Activated naive CD4-positive, alpha-beta T cell treated with anti-CD3 and anti-CD28 coated beads for 36 hours (primary cell): ENCODE data around the gene ADCY3. TPM values are rescaled to one million over a fixed set of nuclear protein-coding genes. Genes with fewer than 3 reads are reported as not detected.

Source experiments
- CTCF ChIA-PET: fragments of 350-600 bp; sonication (Branson Sonifier 250); formaldehyde crosslinking; loops from one replicate; lab custom pipeline; 2021; ENCODE audit warnings: antibody characterized with exemption; lab: Charles Lee
- DNase-seq: peaks from one replicate; pipeline ENCODE4 v3.0.0-alpha.2; 2020
- H3K27ac Mint-ChIP-seq: one replicate; pipeline ENCODE4 v1.8.0; 2021; ENCODE audit warnings: mild to moderate bottlenecking, mixed read lengths
- H3K27me3 Mint-ChIP-seq: one replicate; pipeline ENCODE4 v1.8.0; 2021; ENCODE audit warnings: low read depth, mixed read lengths
- H3K36me3 Mint-ChIP-seq: one replicate; pipeline ENCODE4 v1.8.0; 2021; ENCODE audit warnings: low read depth, mixed read lengths
- H3K4me1 Mint-ChIP-seq: one replicate; pipeline ENCODE4 v1.8.0; 2021; ENCODE audit warnings: low read depth, mixed read lengths
- H3K4me3 Mint-ChIP-seq: one replicate; pipeline ENCODE4 v1.8.0; 2021; ENCODE audit warnings: mild to moderate bottlenecking, moderate library complexity, mixed read lengths
- H3K9me3 Mint-ChIP-seq: one replicate; pipeline ENCODE4 v1.8.0; 2021; ENCODE audit warnings: mixed read lengths
- intact Hi-C: fragments of 100-400 bp; cut with micrococcal nuclease; formaldehyde crosslinking; loops from one replicate; pipeline ENCODE4 v1.15.1; 2023
- total RNA-seq, 2 experiments: library from RNA; stranded (reverse); gene quantifications; one replicate each; pipeline ENCODE4 v1.2.3, GENCODE V29; 2021

ADCY3 gene
- total RNA-seq, 2 experiments from 2014 or later: 44.8 to 49.9 TPM

DNA sequence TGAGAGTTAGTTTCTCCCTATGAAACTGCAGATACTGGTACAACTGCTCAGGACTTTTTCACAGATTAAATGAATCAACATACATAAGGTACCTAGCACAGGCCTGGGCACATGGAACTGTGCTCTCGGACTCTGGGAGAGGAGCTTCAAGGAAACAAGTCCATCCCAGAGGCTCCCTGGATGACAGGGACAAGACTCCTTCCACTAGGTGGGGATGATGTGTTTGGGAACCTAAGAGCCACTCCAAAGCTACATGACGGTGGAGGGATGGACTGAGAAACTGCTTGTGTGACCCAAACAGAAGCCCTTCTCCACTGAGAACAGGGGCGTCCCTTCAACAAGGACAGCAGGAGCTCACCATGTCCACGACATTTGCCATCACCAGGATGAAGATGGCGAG lies 89.7 kb downstream of the ADCY3 start:
- H3K9me3 Mint-ChIP-seq: no peaks in the 10 kb centered on the region
- no peak for DNase-seq
- CTCF ChIA-PET: interaction anchor here (0.8 to 6.7 kb wide), 5 partner anchors 11 to 421 kb away, joined by 3 to 61 read pairs (median 4); no protein-coding TSS in a partner anchor
- H3K4me3 Mint-ChIP-seq: no peak overlapping the region
- no peak overlapping the region for H3K27ac Mint-ChIP-seq
- peaks cover 17% of the 10 kb centered on the region for H3K36me3 Mint-ChIP-seq
- intact Hi-C loops: no loop called here
- peaks cover 17% of the 10 kb centered on the region for H3K4me1 Mint-ChIP-seq
- H3K27me3 Mint-ChIP-seq: no peaks in the 10 kb centered on the region

DNA sequence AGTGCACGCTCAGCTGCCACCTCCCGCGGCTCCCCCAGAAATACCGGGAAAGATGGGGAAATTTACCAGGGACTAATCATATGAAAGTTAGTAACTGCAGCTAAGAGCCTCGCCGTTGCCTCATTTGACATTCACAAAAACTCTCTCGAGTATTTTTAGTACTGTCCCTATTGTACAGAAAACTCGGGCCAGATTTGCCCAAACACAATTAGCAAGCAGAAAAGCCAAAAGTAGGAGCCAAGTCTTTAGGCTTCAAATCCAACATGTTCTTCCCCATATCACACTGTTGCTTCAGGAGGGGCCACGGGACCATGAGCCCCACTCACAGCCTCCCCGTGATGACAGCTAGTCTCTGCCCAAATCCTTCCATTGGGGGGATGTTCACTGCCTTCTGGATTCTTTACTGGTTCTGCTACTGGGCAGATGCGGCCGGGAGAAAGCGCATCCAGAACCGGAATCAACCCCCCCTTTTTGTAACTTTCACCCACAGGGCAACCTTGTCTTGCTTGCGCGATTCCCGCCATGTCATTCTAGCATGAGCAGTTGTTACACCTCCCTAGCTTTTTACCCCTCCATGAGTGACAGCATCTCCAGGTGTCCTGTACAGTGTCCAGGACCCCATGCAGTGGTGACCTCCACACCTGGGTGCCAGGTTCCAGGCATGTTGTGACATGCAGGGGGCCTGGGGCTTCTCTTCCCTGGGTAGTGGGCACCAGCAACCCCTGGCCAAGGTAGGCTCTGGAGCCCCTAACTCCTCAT lies 91.6 kb downstream of the ADCY3 start:
- DNase-seq: no peak
- Mint-ChIP-seq H3K4me1 (peaks cover 17% of the 10 kb centered on the region), H3K4me3 (no peak overlapping the region), H3K9me3 (no peaks in the 10 kb centered on the region), H3K36me3 (peaks cover 24% of the 10 kb centered on the region), H3K27ac (no peak overlapping the region), H3K27me3 (no peaks in the 10 kb centered on the region)
- CTCF ChIA-PET: interaction anchor here (0.5 to 6.7 kb wide), 25 partner anchors 9 to 846 kb away, joined by 3 to 61 read pairs (median 3); no protein-coding TSS in a partner anchor
- intact Hi-C loops: loop anchor here (5.0 to 10.0 kb wide), 5 partner anchors 144 to 369 kb away; partner anchors contain the start of genes DNAJC27 and NCOA1

DNA sequence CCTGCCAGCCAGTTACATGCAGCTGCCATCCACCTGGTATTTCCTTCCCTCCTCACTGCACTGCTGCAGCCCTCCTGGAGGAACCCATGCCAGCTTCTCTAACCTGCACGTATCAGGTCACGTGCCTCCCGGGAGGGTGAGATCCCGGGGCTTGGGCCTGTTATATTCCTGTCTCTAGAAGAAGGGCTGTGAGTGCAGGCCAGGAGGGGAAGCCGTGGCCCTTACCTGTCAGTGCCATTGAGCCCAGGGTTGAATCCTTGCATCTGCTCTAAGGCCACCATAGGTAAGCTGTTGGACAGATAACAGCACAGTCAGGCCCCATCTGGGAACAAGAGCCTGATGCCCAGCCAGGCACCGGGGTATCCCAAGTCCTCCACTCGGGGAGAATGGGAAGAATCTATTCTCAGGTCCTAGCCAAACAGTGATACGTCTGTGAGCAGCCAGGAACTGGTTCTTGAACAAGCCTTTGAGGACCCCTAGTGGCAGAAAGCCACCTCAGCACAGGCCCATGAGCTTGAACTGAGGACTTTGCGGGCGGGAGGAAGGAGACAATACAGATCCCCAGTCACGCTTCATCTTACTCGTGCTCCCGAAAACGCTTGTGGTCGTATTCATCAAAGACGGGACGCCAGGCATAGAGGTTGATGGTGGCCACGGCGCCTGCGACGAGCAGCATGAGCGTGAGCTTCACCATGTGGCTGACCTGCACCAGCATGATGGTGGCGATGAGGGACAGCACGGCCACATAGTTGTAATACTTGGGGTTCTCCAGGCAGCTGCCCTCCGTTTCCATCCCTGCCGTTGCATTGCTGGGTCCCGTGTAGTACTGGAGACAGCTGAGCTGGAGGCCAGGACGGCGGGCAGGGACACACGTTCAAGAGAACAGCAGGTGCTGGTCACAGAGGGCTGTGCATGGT lies 92.5 kb downstream of the ADCY3 start:
- no peaks in the 10 kb centered on the region for H3K9me3 Mint-ChIP-seq
- H3K36me3 Mint-ChIP-seq: peaks cover 28% of the 10 kb centered on the region
- H3K4me1 Mint-ChIP-seq: peaks cover 17% of the 10 kb centered on the region
- CTCF ChIA-PET: interaction anchor here (0.6 to 6.7 kb wide), 22 partner anchors 9 to 429 kb away, joined by 3 to 61 read pairs (median 3); no protein-coding TSS in a partner anchor
- DNase-seq: peak; percentile 85
- no peaks in the 10 kb centered on the region for H3K27me3 Mint-ChIP-seq
- H3K4me3 Mint-ChIP-seq: no peak overlapping the region
- no peak overlapping the region for H3K27ac Mint-ChIP-seq
- intact Hi-C loops: loop anchor here (1.0 to 10.0 kb wide), 7 partner anchors 145 to 417 kb away; partner anchors contain the start of genes DNAJC27 and NCOA1

DNA sequence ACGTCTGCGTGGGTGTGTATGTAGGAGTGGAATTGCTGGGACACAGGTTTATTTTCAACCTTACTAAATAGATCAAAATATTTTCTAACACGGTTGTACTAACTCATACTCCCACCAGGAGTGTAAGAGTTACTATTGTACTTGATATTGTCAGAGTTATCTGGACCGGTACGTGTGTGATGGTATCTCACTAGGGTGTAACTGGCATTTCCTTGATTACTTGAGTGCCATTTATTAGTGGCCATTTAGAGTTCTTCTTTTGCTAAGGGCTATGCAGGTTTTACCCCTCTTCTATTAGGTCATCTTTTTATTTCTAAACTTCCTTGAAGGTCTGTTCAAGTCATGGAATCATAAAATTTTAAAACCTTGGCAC lies 93.3 kb downstream of the ADCY3 start:
- H3K27ac Mint-ChIP-seq: no peak overlapping the region
- H3K4me1 Mint-ChIP-seq: peaks cover 17% of the 10 kb centered on the region
- no peaks in the 10 kb centered on the region for H3K9me3 Mint-ChIP-seq
- no peak for DNase-seq
- intact Hi-C loops: loop anchor here (1.0 to 10.0 kb wide), 7 partner anchors 146 to 416 kb away; partner anchors contain the start of genes DNAJC27 and NCOA1
- H3K4me3 Mint-ChIP-seq: no peak overlapping the region
- peaks cover 28% of the 10 kb centered on the region for H3K36me3 Mint-ChIP-seq
- CTCF ChIA-PET: interaction anchor here (1.3 to 6.7 kb wide), 9 partner anchors 8 to 420 kb away, joined by 3 to 61 read pairs (median 5); no protein-coding TSS in a partner anchor
- no peaks in the 10 kb centered on the region for H3K27me3 Mint-ChIP-seq

DNA sequence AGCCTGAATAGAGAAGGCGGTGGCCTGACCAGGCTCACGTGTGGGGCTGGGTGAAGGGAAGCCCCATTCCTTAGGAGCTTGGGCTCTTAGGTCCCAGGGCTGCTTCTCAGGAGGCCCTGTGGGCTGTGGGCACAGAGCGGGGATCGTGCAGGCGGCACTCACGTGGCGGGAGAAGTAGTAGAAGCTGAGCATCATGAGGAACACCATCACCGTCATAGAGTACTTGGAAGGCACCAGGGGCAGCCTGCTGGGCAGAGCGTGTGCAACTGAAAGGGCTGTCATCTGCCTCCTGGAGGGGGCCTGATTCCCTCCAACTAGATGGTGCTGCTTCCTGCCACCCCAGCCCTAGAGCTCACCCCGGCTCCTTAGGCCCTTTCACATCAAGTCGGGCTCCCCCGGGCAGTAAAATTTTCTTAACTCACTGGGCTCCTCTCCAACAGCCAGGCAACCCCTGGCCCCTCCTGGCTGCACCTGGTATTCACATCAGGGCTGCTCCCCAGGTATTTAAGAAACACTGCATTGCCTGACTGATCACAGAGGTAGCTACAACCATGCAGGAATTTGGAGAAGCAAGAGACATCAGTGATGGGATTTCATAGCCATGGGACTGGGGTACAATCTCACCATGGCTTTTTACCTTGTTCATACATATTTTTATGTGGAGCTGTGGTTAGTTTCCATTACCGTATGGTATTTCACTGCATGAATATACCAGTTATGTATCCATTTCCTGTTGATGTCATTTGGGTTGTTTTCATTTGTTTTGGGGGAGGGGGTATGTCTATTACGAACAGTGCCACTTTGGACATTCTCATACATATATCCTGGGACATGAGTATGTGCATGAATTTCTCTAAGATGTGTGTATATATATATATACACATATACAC lies 93.9 kb downstream of the ADCY3 start:
- CTCF ChIA-PET: interaction anchor here (0.6 to 6.7 kb wide), 6 partner anchors 29 to 416 kb away, joined by 3 to 61 read pairs (median 4); no protein-coding TSS in a partner anchor
- Mint-ChIP-seq H3K27me3 (no peaks in the 10 kb centered on the region), H3K27ac (peak overlapping the region; percentile 53), H3K36me3 (peaks cover 30% of the 10 kb centered on the region), H3K9me3 (no peaks in the 10 kb centered on the region), H3K4me3 (no peak overlapping the region), H3K4me1 (peaks cover 17% of the 10 kb centered on the region)
- DNase-seq: no peak
- intact Hi-C loops: loop anchor here (5.0 to 10.0 kb wide), 5 partner anchors 146 to 371 kb away; partner anchors contain the start of genes DNAJC27 and NCOA1

DNA sequence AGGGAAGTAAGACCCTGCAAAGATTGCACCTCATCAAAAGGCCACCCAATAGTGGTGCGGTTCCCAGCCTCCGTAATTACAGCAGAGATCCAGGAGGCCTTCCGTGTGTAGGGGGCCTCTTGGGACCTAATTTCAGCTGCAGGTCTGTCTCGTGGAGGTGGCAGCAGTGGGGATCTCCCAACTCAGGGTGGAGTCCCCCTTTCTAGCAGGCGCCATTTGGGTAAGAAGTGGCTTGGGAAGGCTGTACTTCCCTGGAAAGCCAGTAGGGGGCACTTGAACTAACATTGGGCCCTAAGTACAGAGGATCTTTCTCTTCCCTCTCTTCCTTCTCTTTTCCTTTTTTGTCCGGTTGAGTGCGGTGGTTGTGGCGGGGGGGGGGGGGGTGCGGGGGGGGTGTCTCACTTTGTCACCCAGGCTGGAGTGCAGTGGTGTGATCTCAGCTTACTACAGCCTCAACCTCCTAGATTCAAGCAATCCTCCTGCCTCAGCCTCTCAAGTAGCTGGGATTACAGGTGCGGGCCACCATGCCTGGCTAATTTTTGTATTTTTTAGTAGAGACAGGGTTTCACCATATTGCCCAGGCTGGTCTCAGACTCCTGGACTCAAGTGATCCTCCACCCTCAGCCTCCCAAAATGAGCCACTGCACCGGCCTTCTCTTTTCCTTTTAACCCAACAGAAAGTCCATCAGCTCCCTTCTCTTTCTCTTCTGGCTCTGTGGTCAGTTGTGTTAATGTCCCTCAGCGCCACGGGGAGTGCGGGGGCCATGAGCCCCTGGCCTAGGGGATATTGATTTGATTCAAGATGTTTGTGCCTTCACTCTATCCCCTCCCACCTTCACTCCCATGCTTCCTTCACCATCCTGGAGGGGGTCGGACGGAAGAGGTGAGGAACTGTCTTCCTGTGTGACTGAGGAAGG lies 94.8 kb downstream of the ADCY3 start:
- CTCF ChIA-PET: interaction anchor here (0.6 to 6.7 kb wide), 7 partner anchors 10 to 677 kb away, joined by 3 to 61 read pairs (median 5); no protein-coding TSS in a partner anchor
- intact Hi-C loops: loop anchor here (5.0 to 10.0 kb wide), 5 partner anchors 147 to 372 kb away; partner anchors contain the start of genes DNAJC27 and NCOA1
- H3K27me3 Mint-ChIP-seq: no peaks in the 10 kb centered on the region
- peaks cover 17% of the 10 kb centered on the region for H3K4me1 Mint-ChIP-seq
- DNase-seq: peak; percentile 69
- H3K36me3 Mint-ChIP-seq: peaks cover 35% of the 10 kb centered on the region
- no peak overlapping the region for H3K4me3 Mint-ChIP-seq
- H3K27ac Mint-ChIP-seq: peak overlapping the region; percentile 53
- H3K9me3 Mint-ChIP-seq: no peaks in the 10 kb centered on the region

DNA sequence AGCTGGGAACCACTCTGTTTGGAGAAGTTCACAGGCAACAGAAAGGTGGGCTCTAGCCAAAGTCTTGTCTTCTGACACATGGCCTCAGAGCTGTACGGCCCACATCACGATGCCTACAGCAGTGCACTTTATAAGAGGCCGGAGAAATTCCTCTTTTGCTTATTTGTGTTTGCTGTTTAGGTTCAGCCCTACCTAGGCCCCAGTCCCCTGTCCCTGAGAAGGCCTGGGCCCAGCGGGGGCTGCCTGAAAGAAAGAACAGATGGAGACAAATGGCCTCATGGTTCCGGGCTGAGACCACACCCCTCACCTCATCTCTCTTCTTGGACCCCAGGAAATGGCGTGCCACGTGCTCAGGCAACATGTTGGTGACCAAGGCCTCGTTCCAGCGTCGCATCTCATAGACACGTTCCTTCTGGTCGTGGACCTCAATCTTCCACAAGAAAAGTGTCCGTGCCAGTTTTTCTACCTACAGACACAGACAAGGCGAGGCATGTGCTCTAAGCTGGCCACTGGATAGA lies 95.9 kb downstream of the ADCY3 start:
- no peak overlapping the region for H3K4me3 Mint-ChIP-seq
- no peaks in the 10 kb centered on the region for H3K27me3 Mint-ChIP-seq
- peaks cover 17% of the 10 kb centered on the region for H3K4me1 Mint-ChIP-seq
- intact Hi-C loops: loop anchor here (10.0 kb wide), 1 partner anchor 301 kb away; no protein-coding TSS in a partner anchor
- no peaks in the 10 kb centered on the region for H3K9me3 Mint-ChIP-seq
- DNase-seq: no peak
- CTCF ChIA-PET: interaction anchor here (1.7 to 3.2 kb wide), 3 partner anchors 9 to 402 kb away, joined by 5 to 10 read pairs (median 5); no protein-coding TSS in a partner anchor
- peaks cover 43% of the 10 kb centered on the region for H3K36me3 Mint-ChIP-seq
- no peak overlapping the region for H3K27ac Mint-ChIP-seq

DNA sequence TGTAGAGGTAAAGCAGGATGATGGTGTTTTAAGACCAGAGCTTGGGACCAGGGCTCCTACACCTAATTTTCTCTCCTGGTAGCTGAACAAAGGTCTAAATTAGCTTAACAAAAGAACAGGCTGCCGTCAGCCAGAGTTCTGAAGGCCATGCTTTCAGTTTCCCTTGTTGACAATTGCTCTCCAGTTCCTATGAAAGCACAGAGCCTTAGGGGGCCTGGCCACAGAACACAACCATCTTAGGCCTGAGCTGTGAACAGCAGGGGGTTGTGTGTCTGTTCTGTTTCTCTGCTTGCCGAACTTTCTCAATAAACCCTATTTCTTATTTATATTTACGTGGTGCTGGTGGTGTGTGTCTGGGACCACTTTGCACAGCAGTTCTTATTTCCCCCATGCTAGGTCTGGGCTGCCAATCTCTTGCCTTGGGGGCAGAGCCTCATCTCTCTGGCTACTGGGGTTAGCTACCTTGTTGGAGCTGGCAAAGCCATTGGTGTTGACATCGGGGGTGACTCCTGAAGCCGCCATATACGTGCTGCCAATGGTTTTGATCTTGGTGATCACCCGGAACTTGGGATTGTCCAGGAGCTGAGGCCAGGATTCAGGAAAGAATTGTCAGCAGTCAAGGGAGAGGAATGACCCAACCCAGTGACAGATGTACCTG lies 97.9 kb downstream of the ADCY3 start:
- Mint-ChIP-seq H3K4me3 (no peak overlapping the region), H3K4me1 (peaks cover 14% of the 10 kb centered on the region), H3K27me3 (no peaks in the 10 kb centered on the region), H3K27ac (no peak overlapping the region), H3K36me3 (peaks cover 50% of the 10 kb centered on the region), H3K9me3 (no peaks in the 10 kb centered on the region)
- DNase-seq: no peak
- intact Hi-C loops: loop anchor here (10.0 kb wide), 1 partner anchor 303 kb away; no protein-coding TSS in a partner anchor
- CTCF ChIA-PET: interaction anchor here (0.6 to 3.2 kb wide), 4 partner anchors 11 to 400 kb away, joined by 3 to 10 read pairs (median 4); no protein-coding TSS in a partner anchor

DNA sequence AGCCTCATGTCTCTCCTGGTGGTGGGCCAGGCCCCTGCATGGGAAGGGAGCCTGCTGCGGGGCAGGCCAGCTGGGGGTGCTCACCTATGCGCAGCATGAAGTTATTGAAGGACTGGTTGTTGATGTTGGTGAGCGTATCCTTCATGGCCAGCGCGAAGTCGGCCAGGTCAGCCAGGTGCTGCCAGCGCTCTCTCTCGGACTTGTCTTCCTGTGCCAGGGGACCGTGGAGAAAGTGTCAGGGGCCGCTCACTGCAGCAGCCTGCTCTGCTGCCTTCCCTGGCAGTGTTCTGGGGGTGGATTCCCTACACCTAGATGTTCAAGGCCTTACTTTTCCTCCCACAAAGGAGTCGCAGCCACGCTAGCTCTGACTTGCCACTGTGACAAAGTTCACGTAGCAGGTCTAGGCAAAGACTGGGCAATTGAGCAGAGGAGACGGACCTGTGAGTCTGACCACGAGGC lies 98.6 kb downstream of the ADCY3 start:
- no peaks in the 10 kb centered on the region for H3K9me3 Mint-ChIP-seq
- H3K36me3 Mint-ChIP-seq: peaks cover 57% of the 10 kb centered on the region
- H3K4me1 Mint-ChIP-seq: peaks cover 11% of the 10 kb centered on the region
- no peak overlapping the region for H3K4me3 Mint-ChIP-seq
- no peak for DNase-seq
- no peak overlapping the region for H3K27ac Mint-ChIP-seq
- CTCF ChIA-PET: interaction anchor here (1.0 to 3.2 kb wide), 3 partner anchors 12 to 399 kb away, joined by 3 to 10 read pairs (median 6); no protein-coding TSS in a partner anchor
- H3K27me3 Mint-ChIP-seq: no peaks in the 10 kb centered on the region
- intact Hi-C loops: loop anchor here (10.0 kb wide), 1 partner anchor 303 kb away; no protein-coding TSS in a partner anchor
